ENCODE measurements around the gene NACC2.

Gene NACC2

GRCh38 chr9:136047775-136048559 lies 47.1 kb downstream of the NACC2 start:
- TF ChIP-seq, protein P1, sequence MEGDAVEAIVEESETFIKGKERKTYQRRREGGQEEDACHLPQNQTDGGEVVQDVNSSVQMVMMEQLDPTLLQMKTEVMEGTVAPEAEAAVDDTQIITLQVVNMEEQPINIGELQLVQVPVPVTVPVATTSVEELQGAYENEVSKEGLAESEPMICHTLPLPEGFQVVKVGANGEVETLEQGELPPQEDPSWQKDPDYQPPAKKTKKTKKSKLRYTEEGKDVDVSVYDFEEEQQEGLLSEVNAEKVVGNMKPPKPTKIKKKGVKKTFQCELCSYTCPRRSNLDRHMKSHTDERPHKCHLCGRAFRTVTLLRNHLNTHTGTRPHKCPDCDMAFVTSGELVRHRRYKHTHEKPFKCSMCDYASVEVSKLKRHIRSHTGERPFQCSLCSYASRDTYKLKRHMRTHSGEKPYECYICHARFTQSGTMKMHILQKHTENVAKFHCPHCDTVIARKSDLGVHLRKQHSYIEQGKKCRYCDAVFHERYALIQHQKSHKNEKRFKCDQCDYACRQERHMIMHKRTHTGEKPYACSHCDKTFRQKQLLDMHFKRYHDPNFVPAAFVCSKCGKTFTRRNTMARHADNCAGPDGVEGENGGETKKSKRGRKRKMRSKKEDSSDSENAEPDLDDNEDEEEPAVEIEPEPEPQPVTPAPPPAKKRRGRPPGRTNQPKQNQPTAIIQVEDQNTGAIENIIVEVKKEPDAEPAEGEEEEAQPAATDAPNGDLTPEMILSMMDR (IDR thresholded peaks at IDR 0.05; ENCODE audit: low read depth, low read length), result no peak
- no peak for DNase-seq (ENCODE audit: low read depth in 2 of 2)

DNA sequence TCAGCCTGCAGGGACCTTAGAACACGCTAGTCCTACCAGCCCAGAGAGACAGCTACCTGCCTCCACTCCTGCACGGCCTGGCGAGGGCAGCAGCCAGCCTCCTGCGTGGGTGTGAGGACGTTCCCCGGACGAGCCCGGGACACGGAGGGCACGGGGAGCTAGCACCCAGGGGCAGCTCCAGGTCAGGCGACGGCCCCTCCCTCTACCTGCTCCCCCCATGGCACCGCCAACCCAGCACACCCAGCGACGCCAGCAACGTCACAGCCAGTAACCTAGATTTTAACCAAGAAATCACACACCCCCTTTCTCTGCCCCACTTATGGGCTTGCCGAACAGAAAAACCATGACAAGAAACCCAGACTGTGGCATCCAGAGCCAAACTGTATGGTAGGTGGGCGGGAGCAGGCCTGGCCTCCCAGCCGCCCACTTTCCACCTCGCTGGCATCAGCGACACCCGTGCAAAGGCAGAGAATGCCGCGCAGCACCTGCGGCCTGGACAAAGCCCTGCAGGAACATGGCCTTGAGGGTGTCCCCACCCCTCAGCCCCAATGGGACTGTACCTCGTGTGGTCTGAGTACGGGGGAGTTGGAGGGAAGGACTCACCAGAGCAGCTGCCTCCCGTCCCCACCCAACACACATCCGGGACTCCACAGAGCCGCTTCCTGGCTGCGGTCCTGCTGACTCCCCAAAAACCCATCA lies 47.9 kb downstream of the NACC2 start:
- no peak for DNase-seq (ENCODE audit: low read depth in 2 of 2)
- H3K4me3 ChIP-seq (replicated peaks in 1 of 2; ENCODE audit: low read depth in 2 of 2, low read length in 2 of 2), result no peak overlapping the region
- TF ChIP-seq, protein P1 (IDR thresholded peaks at IDR 0.05; ENCODE audit: low read depth, low read length), result no peak

More at GRCh38 chr9:136047775-136048559, 47.1 kb downstream of the NACC2 start:
- H3K4me3 ChIP-seq (replicated peaks in 1 of 2; ENCODE audit: low read depth in 2 of 2, low read length in 2 of 2), result no peak overlapping the region

- TF ChIP-seq, protein P1 (IDR thresholded peaks at IDR 0.05; ENCODE audit: low read depth, low read length), result no peak
- no peak for DNase-seq (ENCODE audit: low read depth in 2 of 2)
- H3K4me3 ChIP-seq (replicated peaks in 1 of 2; ENCODE audit: low read depth in 2 of 2, low read length in 2 of 2), result no peak overlapping the region
Measured at GRCh38 chr9:136046554-136046920, 48.6 kb downstream of the NACC2 start.

DNA sequence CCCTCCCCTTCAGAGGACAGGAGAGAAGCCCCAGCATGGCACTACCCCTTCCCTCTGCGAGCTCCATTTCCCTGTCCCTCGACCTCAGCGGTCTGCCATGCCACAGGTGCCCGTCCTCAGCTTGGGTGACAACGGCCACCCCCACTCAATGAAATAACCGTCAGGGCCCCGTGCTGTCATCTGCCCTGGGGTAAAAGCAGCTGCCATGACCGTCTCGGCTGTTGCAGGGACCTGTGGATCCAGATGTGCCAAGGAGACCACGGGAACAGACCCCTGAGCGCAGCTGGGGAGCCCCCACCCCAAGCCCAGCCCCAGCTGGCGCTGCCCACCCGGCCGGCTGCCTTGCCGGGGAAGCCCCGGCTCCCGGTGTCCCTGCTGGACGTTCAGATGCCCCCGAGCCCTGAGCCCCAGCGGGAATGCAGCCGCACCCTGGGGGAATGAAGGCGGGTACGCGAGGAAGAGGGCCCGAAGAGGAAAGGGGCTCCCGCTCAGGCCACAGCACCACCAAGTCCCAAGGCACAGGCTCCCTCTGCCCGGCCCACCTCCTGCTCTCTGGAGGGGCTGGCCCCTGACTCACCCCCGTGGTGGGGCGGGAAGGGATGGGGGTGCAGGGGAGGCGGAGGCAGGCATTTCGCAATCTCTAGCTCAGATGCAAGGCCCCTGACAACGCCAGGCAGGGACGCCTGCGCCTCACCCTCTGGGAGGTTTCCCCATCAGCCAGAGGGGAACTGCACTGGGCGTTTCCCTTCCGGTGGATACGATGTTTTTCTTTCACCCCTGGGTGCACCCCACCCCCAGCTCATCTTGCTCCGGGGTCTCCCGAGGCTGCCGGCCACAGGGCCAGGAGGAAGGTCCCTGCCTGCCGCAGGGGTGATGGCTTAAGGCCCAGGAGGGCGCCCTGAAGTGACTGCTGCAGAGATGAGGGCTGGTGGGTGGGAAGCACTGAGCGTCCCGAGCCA lies 49.2 kb downstream of the NACC2 start:
- TF ChIP-seq, protein P1 (IDR thresholded peaks at IDR 0.05; ENCODE audit: low read depth, low read length), result no peak
- no peak overlapping the region for H3K4me3 ChIP-seq (replicated peaks in 1 of 2; ENCODE audit: low read depth in 2 of 2, low read length in 2 of 2)
- DNase-seq (ENCODE audit: low read depth in 2 of 2), result peak in 1 of 2 donors; percentile 65

DNA sequence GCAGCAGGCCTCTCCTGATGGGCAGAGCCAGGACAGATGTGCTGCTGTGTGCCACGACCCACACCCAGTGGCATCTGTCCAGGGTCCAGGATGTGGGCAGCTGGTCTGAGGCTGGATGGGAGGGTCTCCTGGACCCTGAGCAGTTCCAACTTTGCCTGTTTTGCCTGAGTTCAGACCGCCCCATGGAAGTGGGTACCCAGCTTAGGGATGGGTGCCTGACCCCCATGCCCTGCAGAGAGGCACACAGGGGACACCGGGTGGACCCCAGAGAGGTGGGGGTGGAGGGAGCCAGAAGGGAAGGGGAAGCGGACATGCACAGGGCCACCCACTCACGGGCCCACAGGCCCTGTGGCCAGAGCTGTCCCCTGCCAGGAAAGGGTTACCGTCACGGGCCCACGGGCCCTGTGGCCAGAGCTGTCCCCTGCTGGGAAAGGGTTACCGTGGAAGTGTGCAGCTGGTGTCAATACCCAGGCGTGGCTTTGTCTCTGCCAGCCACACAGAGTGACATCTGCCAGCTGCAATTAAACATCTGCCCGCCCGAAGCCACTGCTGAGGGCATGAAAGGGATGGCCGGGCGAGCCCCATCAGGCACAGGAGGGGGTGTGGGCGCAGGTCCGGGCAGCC lies 50.0 kb downstream of the NACC2 start:
- DNase-seq (ENCODE audit: low read depth in 2 of 2), result no peak
- TF ChIP-seq, protein P1 (IDR thresholded peaks at IDR 0.05; ENCODE audit: low read depth, low read length), result no peak
- H3K4me3 ChIP-seq (replicated peaks in 1 of 2; ENCODE audit: low read depth in 2 of 2, low read length in 2 of 2), result no peak overlapping the region

Data from cardiac fibroblast (primary cell).